ENCODE results near the gene MYO5A. TPM values are rescaled to one million over a fixed set of nuclear protein-coding genes. Genes with fewer than 3 reads are reported as not detected.

MYO5A gene
- total RNA-seq, 1 donor from 2014 or later = 28.4 TPM

Small RNA genes within 50 kb of the gene (small RNA-seq; reads per million reads assigned to genes)
- gene MIR1266 (ENCODE audit: low replicate concordance) = 0.26 reads per million, percentile 44 among the genes with 10 or more reads in this experiment

Other genes with a start within 250 kb of the MYO5A start
- gene MYO5C, start 233.1 kb downstream of the MYO5A start, total RNA-seq = 11.0 TPM
- gene ARPP19, start 40.1 kb upstream of the MYO5A start, total RNA-seq = 136 TPM
- gene ATOSA, start 150.5 kb upstream of the MYO5A start, total RNA-seq = 44.3 TPM